ENCODE results near the gene SLC35F1.

GRCh38 chr6:118294906-118295305 lies 387.8 kb downstream of the SLC35F1 start:
- TF ChIP-seq CTCF (IDR thresholded peaks at IDR 0.05; ENCODE audit: borderline replicate concordance, extremely low read depth, low read length, poor library complexity, severe bottlenecking) = no peak
- TF ChIP-seq EZH2 (IDR thresholded peaks at IDR 0.05; ENCODE audit: borderline replicate concordance, low read depth, low read length, severe bottlenecking) = no peak
